Measurements from ENCODE around the gene ST3GAL3. TPM values are rescaled to one million over a fixed set of nuclear protein-coding genes. Genes with fewer than 3 reads are reported as not detected.

The ST3GAL3 gene
- total and polyA plus RNA-seq, 3 donors from 2014 or later: 42.9 to 62.0 (median 50.7) TPM

GRCh38 chr1:43750083-43750482, 42.7 kb downstream of the ST3GAL3 start:
- Histone ChIP-seq H3K36me3 (ENCODE audit: low read depth, missing control alignments) (no peaks in the 10 kb centered on the region), H3K27ac (no peak overlapping the region), H3K27me3 (no peaks in the 10 kb centered on the region), H3K9me3 (no peaks in the 10 kb centered on the region), H3K4me1 (no peaks in the 10 kb centered on the region), H3K4me3 (no peak overlapping the region)
- 86 to 94% methylated on average over 1 of the region's 1 CpG for WGBS, 2 donors
- DNase-seq: no peak
- TF ChIP-seq CTCF (IDR thresholded peaks at IDR 0.05): no peak
- no peak for TF ChIP-seq POLR2A (IDR thresholded peaks at IDR 0.05)
- intact Hi-C loops (cut with DNase I; ENCODE audit: low total_unique reads): no loop called here

GRCh38 chr1:43753422-43753821, 46.1 kb downstream of the ST3GAL3 start:
- no peak overlapping the region for H3K4me3 ChIP-seq
- H3K27me3 ChIP-seq: no peaks in the 10 kb centered on the region
- TF ChIP-seq CTCF (IDR thresholded peaks at IDR 0.05) (no peak), POLR2A (IDR thresholded peaks at IDR 0.05) (no peak)
- no peak for DNase-seq
- WGBS, 2 donors: 81 to 89% methylated on average over 1 of the region's 1 CpG
- no peaks in the 10 kb centered on the region for H3K9me3 ChIP-seq
- intact Hi-C loops (cut with DNase I; ENCODE audit: low total_unique reads): no loop called here
- no peaks in the 10 kb centered on the region for H3K4me1 ChIP-seq
- H3K36me3 ChIP-seq (ENCODE audit: low read depth, missing control alignments): no peaks in the 10 kb centered on the region
- no peak overlapping the region for H3K27ac ChIP-seq

GRCh38 chr1:43754892-43755291, 47.6 kb downstream of the ST3GAL3 start:
- Histone ChIP-seq H3K4me3 (no peak overlapping the region), H3K36me3 (ENCODE audit: low read depth, missing control alignments) (no peaks in the 10 kb centered on the region), H3K4me1 (no peaks in the 10 kb centered on the region), H3K27me3 (no peaks in the 10 kb centered on the region), H3K9me3 (no peaks in the 10 kb centered on the region), H3K27ac (no peak overlapping the region)
- DNase-seq: no peak
- TF ChIP-seq POLR2A (IDR thresholded peaks at IDR 0.05) (no peak), CTCF (IDR thresholded peaks at IDR 0.05) (no peak)
- intact Hi-C loops (cut with DNase I; ENCODE audit: low total_unique reads): no loop called here

GRCh38 chr1:43757343-43758053, 50.2 kb downstream of the ST3GAL3 start:
- no peak overlapping the region for H3K4me3 ChIP-seq
- no peak for DNase-seq
- H3K27me3 ChIP-seq: no peaks in the 10 kb centered on the region
- no peaks in the 10 kb centered on the region for H3K36me3 ChIP-seq (ENCODE audit: low read depth, missing control alignments)
- H3K27ac ChIP-seq: no peak overlapping the region
- TF ChIP-seq CTCF (IDR thresholded peaks at IDR 0.05) (no peak), POLR2A (IDR thresholded peaks at IDR 0.05) (no peak)
- no peaks in the 10 kb centered on the region for H3K4me1 ChIP-seq
- WGBS, 2 donors: 90 to 94% methylated on average over 2 of the region's 2 CpGs
- H3K9me3 ChIP-seq: no peaks in the 10 kb centered on the region
- intact Hi-C loops (cut with DNase I; ENCODE audit: low total_unique reads): no loop called here

GRCh38 chr1:43760745-43761317, 53.5 kb downstream of the ST3GAL3 start:
- intact Hi-C loops (cut with DNase I; ENCODE audit: low total_unique reads): no loop called here
- no peak for TF ChIP-seq CTCF (IDR thresholded peaks at IDR 0.05)
- TF ChIP-seq POLR2A (IDR thresholded peaks at IDR 0.05): no peak
- no peaks in the 10 kb centered on the region for H3K9me3 ChIP-seq
- WGBS, 2 donors: 54 to 56% methylated on average over 3 of the region's 3 CpGs
- DNase-seq: no peak
- H3K4me3 ChIP-seq: no peak overlapping the region
- H3K27me3 ChIP-seq: no peaks in the 10 kb centered on the region
- no peaks in the 10 kb centered on the region for H3K4me1 ChIP-seq
- H3K36me3 ChIP-seq (ENCODE audit: low read depth, missing control alignments): no peaks in the 10 kb centered on the region
- H3K27ac ChIP-seq: no peak overlapping the region

Measured in testis (tissue), 3 donors.